Effector CD4-positive, alpha-beta T cell (primary cell): Measurements from ENCODE around the gene GRIA1.

Experiments used
- DNase-seq: peaks from one replicate; pipeline ENCODE4 v3.0.0-alpha.2; 2020

GRIA1 gene

DNA sequence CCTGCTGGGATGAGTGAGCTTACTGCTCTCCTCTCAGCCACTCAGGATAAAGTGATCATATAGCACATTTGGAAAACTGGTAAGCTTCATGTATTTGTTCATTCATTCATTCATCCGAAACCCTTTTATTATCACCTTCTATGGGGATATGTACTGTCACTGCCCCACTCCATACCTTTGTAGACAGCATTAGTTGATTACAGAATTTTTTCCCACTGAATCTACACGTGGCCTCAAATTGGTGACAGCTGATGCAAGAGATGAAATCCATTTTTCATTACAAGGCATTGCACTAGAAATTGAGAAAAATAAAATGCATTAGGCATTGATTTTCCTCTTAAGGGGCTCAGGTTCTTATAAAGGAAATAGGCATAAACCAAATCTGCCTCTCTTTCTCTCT lies 9.7 kb downstream of the GRIA1 start:
- DNase-seq, result no peak

DNA sequence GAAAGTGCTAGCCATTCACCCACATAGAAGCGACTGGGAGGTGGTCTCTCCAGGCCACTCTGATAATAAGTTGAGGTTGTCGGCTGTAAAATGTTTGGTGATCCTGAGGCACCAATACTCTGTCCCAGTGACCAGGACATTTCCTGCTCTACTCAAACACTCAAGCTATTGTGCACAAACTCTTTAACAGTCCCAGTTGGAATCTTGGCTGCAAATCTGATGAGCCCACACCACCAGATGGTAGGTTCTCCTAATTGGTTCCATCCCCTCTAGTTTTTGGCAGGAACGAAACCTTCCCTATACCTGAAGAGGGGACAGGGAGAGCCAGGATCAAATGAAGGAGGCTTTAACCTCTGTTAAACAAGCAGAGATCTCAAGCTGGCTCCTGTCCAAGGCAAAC lies 14.3 kb downstream of the GRIA1 start:
- no peak for DNase-seq

DNA sequence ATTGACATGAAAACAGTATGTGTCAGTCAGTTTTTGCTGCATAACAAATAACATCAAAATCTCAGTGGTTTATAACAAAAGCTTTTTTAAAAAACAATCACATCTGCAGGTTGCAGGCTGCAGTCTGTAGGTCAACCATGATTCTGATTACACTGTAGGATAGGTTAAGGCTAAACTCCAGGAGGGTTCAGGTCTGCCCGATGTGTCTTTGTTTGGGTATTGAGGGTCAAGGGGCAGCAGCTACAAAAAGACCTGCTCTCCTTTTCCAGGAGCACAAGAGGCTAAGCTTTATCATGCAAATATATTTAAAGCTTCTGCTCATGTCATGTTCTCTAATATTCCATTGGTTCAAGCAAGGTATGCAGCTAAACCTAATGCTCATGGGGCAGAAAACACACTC lies 18.2 kb downstream of the GRIA1 start:
- DNase-seq, result no peak

DNA sequence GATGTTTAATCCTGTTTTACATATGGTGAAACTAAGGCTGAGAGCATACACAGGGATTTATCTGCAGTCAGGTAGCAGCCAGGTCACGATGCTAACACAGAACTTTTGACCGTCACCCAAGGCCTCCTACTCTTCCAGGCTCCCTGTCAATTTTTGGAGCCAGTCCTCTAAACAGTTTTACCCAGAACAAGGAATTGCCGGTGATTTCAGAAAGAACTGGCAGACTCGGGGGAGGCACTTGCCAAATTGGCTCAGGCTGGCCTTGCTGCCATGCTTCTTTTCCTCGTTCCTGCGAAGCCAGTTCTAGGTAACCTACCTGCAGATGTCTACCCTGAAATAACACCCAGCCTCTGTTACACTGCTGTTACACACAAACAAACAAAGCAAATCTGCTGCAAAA lies 21.2 kb downstream of the GRIA1 start:
- DNase-seq, result no peak

DNA sequence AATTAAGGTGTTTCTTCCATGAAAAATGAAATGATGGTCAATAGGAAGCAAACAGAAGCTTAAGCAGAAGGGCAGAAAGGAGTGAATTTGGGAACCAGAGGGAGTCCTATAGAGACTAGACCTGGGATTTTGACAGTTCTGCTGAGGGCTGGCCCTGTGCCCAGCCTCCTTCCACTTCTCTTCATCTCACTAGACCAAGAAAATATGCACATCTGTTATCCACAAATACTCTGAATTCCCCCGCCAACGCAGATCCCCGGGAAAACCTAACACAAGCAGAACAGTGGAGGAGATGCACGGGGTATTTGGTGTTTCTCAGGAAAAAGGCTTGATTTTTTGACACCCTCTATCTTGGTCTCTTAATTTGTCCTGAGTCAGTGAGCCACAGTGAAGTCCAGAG lies 22.7 kb downstream of the GRIA1 start:
- DNase-seq, result no peak

DNA sequence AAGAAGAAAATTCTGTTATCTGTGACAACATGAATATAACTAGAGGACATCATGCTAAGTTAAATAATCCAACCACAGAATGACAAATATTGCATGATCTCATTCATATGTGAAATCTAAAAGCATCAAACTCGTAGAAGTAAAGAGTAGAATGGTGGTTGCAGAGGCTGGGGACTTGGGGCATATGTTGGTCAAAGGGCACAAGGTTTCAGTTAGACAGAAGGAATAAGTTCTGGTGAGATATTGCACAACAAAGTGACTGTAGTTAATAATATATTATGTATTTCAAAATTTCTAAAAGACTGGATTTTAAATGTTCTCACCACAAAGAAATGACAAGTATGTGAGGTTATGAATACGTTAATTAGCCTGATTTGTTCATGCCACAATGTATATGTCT lies 24.8 kb downstream of the GRIA1 start:
- no peak for DNase-seq

DNA sequence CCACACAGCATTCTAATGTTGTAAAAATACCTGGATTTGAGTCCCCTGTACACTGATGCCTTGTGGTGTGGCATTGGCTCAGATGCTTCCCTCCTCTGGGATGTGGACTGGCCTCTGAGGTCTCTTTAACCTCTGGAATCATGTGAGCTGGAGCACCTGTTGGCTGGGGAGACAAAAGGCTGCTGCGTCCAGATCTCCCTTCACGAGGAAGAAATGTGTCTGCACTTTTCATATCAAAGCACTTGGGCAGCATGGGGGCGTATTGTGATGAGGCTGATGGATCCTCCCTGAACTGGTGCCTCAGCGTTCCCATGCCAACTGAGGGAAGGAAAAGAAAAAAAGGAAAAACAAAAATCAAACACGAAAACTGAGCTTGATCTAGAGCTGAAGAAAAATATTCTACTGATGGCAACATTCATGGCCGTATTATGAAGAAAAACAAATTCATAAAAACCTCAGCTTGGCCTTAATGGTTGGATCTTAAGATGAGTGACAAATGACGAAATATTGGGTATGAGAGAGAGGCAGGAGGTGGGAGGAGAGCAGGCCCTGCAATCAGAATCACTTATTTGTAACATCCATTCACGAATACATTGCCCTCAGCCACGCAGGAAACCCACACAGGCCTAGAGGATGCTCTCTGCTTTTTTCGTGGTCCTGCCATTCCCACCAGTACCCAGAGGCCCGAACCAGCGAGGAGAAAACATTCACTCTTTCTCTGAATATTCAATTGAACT lies 26.2 kb downstream of the GRIA1 start:
- no peak for DNase-seq

DNA sequence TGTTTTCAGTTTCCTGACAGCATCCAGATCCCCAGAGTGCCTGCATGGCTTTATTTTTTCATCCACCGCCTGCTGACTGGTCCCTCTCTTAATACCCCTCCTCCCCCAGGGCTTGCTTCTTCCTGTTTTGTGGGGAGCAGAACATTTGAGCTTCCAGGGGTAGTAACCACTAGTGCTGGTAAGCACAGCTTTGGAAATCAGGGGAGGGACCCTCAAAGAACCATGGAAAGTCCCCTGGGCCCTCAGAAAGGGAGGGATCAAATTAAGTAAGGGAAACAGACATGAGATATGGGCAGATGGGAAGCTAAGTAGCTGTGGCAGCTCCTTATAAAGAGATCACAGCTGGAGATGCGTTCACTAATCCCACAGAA lies 26.8 kb downstream of the GRIA1 start:
- DNase-seq, result no peak

DNA sequence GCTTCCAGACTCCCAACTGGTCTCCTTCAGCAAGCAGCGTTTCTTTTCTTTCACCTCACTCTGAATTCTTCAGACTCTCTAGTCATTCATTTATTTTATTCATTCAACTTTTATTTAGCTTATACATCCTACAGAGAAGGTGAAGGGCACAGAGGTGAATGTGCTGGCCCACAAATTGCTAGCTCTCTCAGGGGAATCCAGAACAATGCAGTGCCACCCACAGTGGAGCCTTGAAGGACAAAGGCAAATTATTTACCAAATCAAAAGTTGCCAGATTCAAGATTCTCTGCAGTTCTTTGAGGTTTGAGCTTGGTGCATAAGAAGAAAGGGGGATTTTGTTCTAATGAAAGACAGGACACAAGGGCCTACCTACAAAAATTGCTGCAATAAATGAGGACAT lies 29.7 kb downstream of the GRIA1 start:
- no peak for DNase-seq

DNA sequence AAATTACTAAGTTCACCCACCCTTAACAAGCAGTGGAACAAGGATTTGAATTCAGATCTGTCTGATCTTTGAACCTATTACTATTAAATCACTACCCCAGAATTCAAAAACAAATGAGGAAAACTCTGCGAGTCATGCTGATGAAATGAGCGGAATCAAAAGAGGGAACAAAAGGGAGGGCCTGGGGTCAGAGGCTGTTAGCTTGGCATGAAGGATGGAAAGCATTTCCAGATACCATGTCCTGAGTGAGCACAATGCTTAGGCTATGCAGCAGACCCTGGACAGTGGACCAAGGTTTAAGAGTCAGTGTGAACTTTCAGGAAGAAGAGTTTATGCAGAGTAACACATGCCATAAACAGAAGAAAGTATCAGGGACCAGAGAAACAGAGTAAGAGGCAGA lies 30.5 kb downstream of the GRIA1 start:
- no peak for DNase-seq

DNA sequence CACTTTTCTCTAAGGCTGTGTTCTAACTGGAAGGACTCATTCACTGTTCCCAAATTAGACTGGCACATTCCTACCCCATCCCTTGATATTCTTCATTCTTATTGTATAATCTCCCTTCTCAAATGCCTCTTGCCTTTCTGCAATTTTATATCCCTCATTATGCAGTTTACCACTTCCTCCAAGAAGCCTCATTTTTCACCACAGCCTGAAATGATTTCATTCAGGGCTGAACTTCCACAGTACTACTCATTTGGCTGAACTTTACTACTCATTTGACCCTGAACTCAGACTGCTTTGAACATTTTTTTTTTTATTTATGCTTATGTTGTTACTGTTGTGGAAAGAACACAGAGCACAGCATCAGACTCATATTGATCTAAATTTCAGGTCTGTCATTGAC lies 32.7 kb downstream of the GRIA1 start:
- no peak for DNase-seq

DNA sequence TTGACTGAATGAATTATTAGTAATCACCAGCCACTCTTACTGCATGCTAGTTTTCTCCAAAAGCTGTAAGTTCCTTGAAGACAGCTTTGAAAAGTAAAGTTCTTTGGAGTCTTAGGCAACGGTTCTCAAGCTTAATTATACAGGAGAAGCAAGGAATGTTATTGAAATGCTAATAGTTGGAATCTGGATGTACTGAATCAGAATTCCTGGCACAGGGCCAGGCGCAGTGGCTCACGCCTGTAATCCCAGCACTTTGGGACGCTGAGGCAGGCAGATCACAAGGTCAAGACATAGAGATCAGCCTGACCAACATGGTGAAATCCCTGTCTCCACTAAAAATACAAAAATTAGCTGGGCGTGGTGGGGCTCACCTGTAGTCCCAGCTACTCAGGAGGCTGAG lies 33.4 kb downstream of the GRIA1 start:
- DNase-seq, result no peak

DNA sequence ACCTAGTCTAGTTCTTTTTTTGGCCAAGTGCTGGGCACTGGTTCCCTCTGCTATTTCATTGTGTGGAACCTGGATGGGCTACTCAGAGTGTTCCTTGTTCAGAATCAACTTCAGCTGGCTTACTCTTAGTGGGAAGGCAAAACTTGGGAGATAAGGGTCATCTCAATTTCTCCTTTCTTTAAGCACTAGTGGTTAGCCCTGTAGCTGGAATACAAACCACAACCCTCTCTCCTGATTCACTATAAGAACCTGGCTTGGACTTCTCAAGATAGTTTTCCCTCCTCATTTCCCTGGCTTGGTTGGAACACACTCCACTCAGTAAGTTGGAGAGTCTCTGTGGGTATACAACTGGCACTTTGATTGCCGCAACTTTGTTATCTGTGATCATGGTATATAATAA lies 35.1 kb downstream of the GRIA1 start:
- no peak for DNase-seq

DNA sequence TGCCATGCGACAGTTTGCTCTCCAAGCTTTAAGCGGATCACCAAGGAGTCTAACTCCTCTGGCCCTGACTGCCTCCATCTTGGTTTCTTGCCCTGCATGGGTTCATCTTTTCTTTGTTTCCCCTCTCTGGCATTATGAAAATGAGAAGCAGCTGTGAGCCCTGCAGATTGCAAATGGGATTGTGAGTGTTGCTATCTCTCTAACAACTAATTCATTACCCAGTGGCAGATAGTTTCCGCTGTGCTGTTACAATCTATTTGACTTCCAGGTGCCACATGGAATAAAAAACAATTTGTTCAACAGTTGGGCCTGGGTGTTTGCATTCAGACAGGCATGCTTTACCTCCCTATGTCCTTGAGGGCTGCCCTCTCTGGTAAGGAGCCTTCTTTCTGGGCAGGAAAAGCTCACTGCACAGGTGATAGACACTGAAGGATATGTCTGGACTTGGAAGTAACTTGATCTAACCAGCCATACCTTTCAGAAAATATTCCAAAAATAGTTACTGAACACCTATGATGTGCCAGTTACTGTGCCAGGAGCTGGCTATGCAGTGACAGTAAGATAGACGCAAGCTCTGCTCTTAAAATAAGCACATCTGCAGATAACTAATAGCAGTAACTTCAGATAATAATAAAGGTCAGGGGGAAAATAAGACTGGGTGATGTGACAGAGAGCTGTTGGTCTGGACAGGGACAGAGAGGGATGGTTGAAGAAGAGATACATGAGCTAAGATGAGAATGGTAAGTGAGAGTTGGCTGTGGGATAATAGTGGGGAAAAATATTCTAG lies 40.1 kb downstream of the GRIA1 start:
- no peak for DNase-seq

DNA sequence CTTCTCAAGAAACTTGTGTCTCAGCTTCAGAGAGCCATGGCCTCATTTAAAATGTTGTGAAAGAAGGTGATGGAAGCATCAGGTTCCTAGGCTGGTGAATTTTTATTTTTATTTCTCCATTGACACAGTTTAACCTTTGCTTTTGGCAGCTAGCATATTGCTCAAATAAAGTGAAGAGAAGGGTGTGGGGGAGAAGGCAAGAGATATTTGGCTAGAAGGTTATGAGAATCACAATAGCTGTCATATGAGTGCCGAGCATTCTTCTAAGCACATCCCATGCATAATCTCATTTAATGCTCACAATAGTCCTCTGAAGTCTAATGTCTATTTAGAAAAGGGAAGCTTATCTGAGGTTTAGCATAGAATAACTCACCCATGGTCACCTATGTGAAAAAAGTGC lies 43.1 kb downstream of the GRIA1 start:
- DNase-seq, result no peak

DNA sequence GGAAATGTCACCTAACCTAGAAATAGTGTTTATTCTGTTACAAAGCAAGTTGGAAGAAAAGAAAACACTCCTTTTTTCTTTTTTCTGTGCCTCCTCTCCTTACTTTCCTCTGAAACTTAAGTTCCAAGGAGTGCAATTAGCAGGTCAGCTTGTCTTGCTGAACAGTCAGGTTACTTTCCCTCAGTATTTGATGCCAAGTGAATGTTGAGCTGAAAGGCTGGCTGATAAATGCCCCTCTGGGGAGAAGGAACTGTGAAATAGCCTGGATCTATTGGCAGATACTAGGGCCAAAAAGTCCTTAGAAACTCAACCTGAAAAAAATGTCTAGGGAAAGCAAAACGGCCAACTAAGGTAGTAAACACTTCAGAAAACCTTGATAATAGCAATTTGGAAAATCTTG lies 43.6 kb downstream of the GRIA1 start:
- no peak for DNase-seq

DNA sequence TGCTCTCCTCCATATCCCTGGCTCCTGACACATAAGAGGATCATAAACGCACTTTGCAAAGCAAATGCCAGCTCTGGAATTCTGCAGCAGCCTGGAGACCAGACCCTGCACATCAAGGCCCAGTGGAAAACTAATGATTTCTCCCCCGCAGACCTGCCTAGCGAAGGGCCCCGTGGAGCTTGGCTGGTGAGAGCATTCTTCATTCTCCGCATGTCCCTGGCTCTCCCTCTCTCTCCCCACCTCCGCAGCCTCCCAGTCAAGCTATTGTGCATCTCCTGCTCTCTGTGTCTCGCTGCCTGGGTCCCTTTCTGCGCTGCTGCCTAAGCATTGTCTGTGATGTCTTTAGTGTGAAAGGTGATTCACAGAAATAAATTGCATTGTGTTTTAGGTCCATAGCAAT lies 46.7 kb downstream of the GRIA1 start:
- no peak for DNase-seq

DNA sequence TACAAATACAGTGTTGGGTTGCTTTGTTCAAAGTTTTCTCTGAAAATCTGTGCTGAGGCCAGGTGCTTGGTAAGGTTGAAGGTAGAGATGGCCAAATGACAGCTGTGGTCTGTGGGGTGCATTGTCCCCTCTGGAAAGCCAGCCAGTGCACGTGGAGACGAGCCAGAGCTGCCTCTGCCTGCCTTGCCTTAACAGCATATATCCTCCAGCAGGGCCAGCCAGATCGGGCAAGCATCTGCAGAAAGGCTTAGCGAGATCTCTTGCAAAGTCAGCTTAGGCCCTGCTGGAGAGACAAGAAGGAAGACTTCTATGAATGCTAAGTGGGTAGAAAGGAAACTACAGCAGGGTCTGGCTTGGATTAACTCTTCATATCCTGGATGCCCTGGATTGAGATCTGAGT lies 49.5 kb downstream of the GRIA1 start:
- DNase-seq, result no peak

DNA sequence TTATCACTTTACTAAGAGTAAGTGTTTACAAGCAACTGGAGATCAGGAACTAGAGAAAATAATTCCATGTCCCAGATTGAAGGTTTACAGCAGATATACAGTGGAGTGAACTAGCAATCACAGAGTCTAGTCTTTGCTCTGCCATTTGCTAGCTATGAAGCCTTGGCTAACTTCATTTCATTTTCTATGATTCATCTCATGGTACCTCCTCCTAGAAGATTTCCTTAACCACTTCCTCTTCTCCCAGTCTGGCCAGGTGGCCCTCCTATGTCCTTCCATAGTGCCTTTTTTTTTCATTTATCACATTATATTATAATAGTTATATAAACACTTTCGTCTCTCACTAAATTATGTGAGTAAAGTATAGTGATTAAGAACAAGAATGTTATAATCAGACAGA lies 52.1 kb downstream of the GRIA1 start:
- no peak for DNase-seq

DNA sequence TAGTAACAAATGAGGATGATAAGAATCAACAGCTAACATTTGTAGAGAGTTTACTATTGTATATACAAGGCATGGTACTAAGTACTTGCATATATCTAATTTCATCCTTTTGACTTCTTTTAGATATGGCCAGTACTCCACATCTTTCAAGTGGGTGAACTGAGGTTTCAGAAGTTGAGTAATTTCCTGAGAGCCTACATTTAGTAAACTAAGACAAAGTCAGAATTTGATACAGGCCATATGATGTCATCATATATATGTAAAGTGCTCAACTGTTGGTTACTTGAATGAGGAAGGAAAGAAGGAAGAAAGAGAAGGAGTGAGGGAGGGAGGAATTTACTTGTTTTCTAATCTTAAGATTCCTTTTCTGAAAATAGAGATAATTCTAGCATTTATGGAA lies 52.8 kb downstream of the GRIA1 start:
- DNase-seq, result no peak

DNA sequence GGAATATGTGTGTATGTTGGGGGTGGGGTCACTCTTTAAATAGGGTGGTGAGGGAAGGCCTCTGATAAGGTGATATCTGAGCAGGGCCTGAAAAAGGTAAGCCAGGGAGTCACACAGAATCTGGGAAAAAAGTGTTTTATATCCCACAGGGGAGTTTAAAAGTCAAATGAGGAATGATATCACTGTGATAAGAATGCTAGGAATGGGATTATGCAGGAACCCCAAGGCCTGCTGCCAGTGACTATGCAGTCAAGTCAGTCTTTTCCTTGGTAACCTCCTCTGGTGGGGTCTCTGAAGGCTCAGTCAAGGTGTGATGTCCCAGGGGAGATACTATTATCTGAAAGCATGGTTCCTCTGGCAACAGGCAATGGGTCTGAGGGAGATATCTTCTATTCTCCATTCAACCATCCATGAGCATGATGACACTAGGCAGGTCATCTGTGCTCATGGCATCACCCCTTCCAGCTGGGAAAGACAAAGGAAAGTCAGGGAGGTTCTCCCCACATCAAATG lies 53.5 kb downstream of the GRIA1 start:
- DNase-seq, result no peak

DNA sequence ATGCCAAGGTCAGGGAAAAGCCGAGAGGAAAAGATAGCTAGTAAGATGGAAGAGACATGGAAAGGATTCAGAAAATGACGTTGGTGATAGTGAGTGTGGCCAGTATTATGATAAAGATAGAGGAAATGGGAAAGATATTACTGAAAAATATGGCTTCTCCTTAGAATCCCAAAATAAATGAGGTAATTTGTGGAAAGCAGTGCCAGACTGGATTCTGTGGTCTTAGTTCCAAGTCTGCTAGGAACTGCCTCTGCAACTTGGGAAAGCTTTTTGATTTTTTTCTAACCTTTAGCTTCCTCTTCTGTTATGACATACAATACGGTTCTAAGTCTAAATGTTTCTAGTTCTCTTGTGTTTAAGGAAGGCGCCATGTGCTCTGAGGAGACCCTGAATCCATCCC lies 54.2 kb downstream of the GRIA1 start:
- DNase-seq, result no peak

DNA sequence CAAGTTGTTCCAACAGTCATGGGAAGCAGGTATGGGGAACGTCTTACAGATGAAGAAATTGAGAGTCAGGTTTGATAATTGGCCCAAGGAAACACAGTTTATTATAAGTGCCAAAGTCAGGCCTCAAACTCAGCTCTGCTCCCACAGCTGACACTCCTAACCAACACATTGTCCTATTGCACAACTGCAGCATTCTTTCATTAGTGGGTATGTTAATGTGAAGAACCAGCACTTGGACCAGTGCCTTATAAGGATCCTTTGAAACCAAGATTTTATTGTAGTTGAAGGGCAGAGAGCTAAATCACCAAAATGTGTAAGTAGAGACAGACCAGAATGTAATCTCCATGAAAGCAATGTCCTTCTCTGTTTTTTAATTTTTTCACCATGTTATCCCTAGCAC lies 56.1 kb downstream of the GRIA1 start:
- no peak for DNase-seq

DNA sequence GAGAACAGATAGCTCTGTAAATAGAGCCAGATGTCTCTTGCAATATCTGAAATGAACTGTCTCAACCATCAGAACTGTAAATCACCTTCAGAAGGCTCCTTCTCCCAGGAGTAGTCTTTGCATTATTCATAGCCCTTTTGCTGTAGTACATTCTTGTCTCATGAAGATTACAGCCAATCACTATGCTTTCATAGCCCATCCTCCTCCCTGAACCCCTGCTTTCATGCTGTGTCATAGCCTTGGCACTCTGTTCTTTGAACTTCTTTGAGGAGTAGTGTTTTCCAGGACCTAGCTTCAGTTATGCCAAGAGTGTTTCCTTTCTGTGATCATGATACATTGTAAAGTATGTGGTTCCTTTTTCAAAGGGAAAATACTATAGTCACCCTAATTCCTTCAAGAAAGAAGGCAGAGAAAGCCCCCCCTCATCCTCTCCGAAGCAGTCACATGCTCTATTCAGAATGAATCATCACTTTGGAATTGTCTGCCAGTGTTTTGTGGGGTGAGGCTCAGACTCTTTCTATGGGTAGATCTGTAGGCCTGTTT lies 61.1 kb downstream of the GRIA1 start:
- DNase-seq, result no peak
